ENCODE data around the gene PANK4. TPM values are rescaled to one million over a fixed set of nuclear protein-coding genes. Genes with fewer than 3 reads are reported as not detected.

PANK4 gene
- total and polyA plus RNA-seq, 2 experiments from 2014 or later, result 18.5 to 21.3 TPM

DNA sequence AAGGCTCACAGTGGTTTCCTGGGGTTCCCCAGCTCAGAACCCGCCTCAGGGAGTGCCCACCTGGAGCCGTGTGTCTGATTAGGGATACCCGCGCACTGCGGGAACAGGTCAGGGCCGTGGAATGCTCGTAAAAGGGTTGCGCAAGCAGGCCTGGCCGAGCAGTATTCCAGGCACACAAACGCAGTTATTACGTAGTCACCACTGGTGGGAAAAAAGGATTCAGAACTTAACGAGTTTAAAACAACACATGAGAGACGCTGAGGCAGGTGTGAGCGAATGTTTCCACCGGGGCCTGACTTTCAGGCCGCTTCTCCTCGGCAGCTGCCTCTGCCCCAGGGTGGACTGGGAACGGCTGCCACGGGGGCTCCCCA lies 32.1 kb downstream of the PANK4 start:
- Histone ChIP-seq H4K20me1 (ENCODE audit: insufficient read depth, poor library complexity, severe bottlenecking) (no peaks in the 10 kb centered on the region), H3K4me3 (no peak overlapping the region), H3K79me2 (no peaks in the 10 kb centered on the region), H3K27me3 (no peaks in the 10 kb centered on the region), H3K4me1 (ENCODE audit: insufficient read depth) (peaks cover 5% of the 10 kb centered on the region), H3K27ac (no peak overlapping the region), H3K9me2 (replicated peaks; ENCODE audit: insufficient read depth) (no peaks in the 10 kb centered on the region), H3K4me2 (no peak overlapping the region), H2AFZ (no peak overlapping the region), H3K9me3 (ENCODE audit: low read depth) (no peaks in the 10 kb centered on the region), H3K36me3 (replicated peaks; ENCODE audit: insufficient read depth, low read depth) (no peaks in the 10 kb centered on the region)
- peak; percentile 77 for DNase-seq (ENCODE audit: low spot score)
- TF ChIP-seq EZH2 (IDR thresholded peaks at IDR 0.05; ENCODE audit: borderline replicate concordance) (no peak), EZH2phosphoT487 (IDR thresholded peaks at IDR 0.05; ENCODE audit: low read depth, severe bottlenecking, unreplicated experiment) (no peak)
- TF ChIP-seq, protein P1, sequence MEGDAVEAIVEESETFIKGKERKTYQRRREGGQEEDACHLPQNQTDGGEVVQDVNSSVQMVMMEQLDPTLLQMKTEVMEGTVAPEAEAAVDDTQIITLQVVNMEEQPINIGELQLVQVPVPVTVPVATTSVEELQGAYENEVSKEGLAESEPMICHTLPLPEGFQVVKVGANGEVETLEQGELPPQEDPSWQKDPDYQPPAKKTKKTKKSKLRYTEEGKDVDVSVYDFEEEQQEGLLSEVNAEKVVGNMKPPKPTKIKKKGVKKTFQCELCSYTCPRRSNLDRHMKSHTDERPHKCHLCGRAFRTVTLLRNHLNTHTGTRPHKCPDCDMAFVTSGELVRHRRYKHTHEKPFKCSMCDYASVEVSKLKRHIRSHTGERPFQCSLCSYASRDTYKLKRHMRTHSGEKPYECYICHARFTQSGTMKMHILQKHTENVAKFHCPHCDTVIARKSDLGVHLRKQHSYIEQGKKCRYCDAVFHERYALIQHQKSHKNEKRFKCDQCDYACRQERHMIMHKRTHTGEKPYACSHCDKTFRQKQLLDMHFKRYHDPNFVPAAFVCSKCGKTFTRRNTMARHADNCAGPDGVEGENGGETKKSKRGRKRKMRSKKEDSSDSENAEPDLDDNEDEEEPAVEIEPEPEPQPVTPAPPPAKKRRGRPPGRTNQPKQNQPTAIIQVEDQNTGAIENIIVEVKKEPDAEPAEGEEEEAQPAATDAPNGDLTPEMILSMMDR (IDR thresholded peaks at IDR 0.05; ENCODE audit: poor library complexity), result no peak
- 35% methylated on average over 19 of the region's 19 CpGs for WGBS (ENCODE audit: low lambda C conversion rate, missing lambda C conversion rate)

GRCh38 chr1:2493691-2494322 lies 32.6 kb downstream of the PANK4 start:
- H3K36me3 ChIP-seq (replicated peaks; ENCODE audit: insufficient read depth, low read depth), result no peaks in the 10 kb centered on the region
- peaks cover 5% of the 10 kb centered on the region for H3K4me1 ChIP-seq (ENCODE audit: insufficient read depth)
- no peaks in the 10 kb centered on the region for H3K27me3 ChIP-seq
- no peaks in the 10 kb centered on the region for H3K9me2 ChIP-seq (replicated peaks; ENCODE audit: insufficient read depth)
- H3K79me2 ChIP-seq, result no peaks in the 10 kb centered on the region
- no peak overlapping the region for H3K27ac ChIP-seq
- no peak overlapping the region for H3K4me3 ChIP-seq
- WGBS (ENCODE audit: low lambda C conversion rate, missing lambda C conversion rate), result 79% methylated on average over 23 of the region's 24 CpGs
- H4K20me1 ChIP-seq (ENCODE audit: insufficient read depth, poor library complexity, severe bottlenecking), result no peaks in the 10 kb centered on the region
- no peak overlapping the region for H2AFZ ChIP-seq
- H3K4me2 ChIP-seq, result no peak overlapping the region
- DNase-seq (ENCODE audit: low spot score), result no peak
- TF ChIP-seq EZH2 (IDR thresholded peaks at IDR 0.05; ENCODE audit: borderline replicate concordance) (no peak), EZH2phosphoT487 (IDR thresholded peaks at IDR 0.05; ENCODE audit: low read depth, severe bottlenecking, unreplicated experiment) (no peak)
- TF ChIP-seq, protein P1 (IDR thresholded peaks at IDR 0.05; ENCODE audit: poor library complexity), result no peak
- no peaks in the 10 kb centered on the region for H3K9me3 ChIP-seq (ENCODE audit: low read depth)

- H3K27me3 ChIP-seq, result no peaks in the 10 kb centered on the region
- H3K4me3 ChIP-seq, result no peak overlapping the region
- no peak for DNase-seq (ENCODE audit: low spot score)
- H4K20me1 ChIP-seq (ENCODE audit: insufficient read depth, poor library complexity, severe bottlenecking), result no peaks in the 10 kb centered on the region
- H3K9me2 ChIP-seq (replicated peaks; ENCODE audit: insufficient read depth), result no peaks in the 10 kb centered on the region
- no peak overlapping the region for H2AFZ ChIP-seq
- H3K36me3 ChIP-seq (replicated peaks; ENCODE audit: insufficient read depth, low read depth), result no peaks in the 10 kb centered on the region
- no peaks in the 10 kb centered on the region for H3K79me2 ChIP-seq
- WGBS (ENCODE audit: low lambda C conversion rate, missing lambda C conversion rate), result 80% methylated on average over 18 of the region's 19 CpGs
- no peak overlapping the region for H3K4me2 ChIP-seq
- H3K9me3 ChIP-seq (ENCODE audit: low read depth), result no peaks in the 10 kb centered on the region
- no peak overlapping the region for H3K27ac ChIP-seq
- TF ChIP-seq, protein P1 (IDR thresholded peaks at IDR 0.05; ENCODE audit: poor library complexity), result no peak
- TF ChIP-seq EZH2 (IDR thresholded peaks at IDR 0.05; ENCODE audit: borderline replicate concordance) (no peak), EZH2phosphoT487 (IDR thresholded peaks at IDR 0.05; ENCODE audit: low read depth, severe bottlenecking, unreplicated experiment) (no peak)
- peaks cover 5% of the 10 kb centered on the region for H3K4me1 ChIP-seq (ENCODE audit: insufficient read depth)
These were observed 33.2 kb downstream of the PANK4 start for GRCh38 chr1:2493218-2493617.
